ENCODE data around the gene MRAP2. TPM values are rescaled to one million over a fixed set of nuclear protein-coding genes. Genes with fewer than 3 reads are reported as not detected.
"Not testable (repeated sequence)": the region's sequence is repeated elsewhere in the genome, so short reads cannot be mapped to it uniquely, and the experiment has no call there.

The MRAP2 gene
- total RNA-seq, 1 experiment from 2014 or later = 1.4 TPM

- H3K4me1 ChIP-seq = no peaks in the 10 kb centered on the region
- Mint-ChIP-seq H3K4me3 (ENCODE audit: unreplicated experiment) (no peak overlapping the region), H3K36me3 (ENCODE audit: insufficient read depth, unreplicated experiment) (peaks cover 9% of the 10 kb centered on the region), H3K27ac (ENCODE audit: unreplicated experiment) (no peak overlapping the region), H3K4me1 (ENCODE audit: low read depth, unreplicated experiment) (no peaks in the 10 kb centered on the region), H3K9me3 (ENCODE audit: unreplicated experiment) (peaks cover 15% of the 10 kb centered on the region), H3K27me3 (ENCODE audit: insufficient read depth, unreplicated experiment) (no peaks in the 10 kb centered on the region)
- ChIA-PET CTCF (no interaction called here), POLR2A (no interaction called here)
- no TSS peak for BruUV-seq (replicated peaks)
- H3K36me3 ChIP-seq (ENCODE audit: control insufficient read depth, insufficient read depth, low read length) = no peaks in the 10 kb centered on the region
- intact Hi-C loops (cut with micrococcal nuclease; ENCODE audit: unreplicated experiment) = no loop called here
- no peaks in the 10 kb centered on the region for H3K27me3 ChIP-seq (replicated peaks; ENCODE audit: control insufficient read depth, insufficient read depth, low read length)
- H3K4me3 ChIP-seq (ENCODE audit: low read depth, low read length) = no peak overlapping the region
- peak; percentile 14 to 47 for DNase-seq
- no peak for TF ChIP-seq CTCF (IDR thresholded peaks at IDR 0.05; ENCODE audit: insufficient read depth in 1 of 2, low read depth in 1 of 2, low read length in 1 of 2, severe bottlenecking in 1 of 2, unreplicated experiment in 1 of 2)
- H3K9me3 ChIP-seq = no peaks in the 10 kb centered on the region
These were observed 84.6 kb downstream of the MRAP2 start for GRCh38 chr6:84118191-84118590.

- H3K27me3 Mint-ChIP-seq (ENCODE audit: insufficient read depth, unreplicated experiment) = no peaks in the 10 kb centered on the region
- ChIA-PET CTCF (no interaction called here), POLR2A (no interaction called here)
- peaks cover 9% of the 10 kb centered on the region for H3K36me3 Mint-ChIP-seq (ENCODE audit: insufficient read depth, unreplicated experiment)
- H3K36me3 ChIP-seq (ENCODE audit: control insufficient read depth, insufficient read depth, low read length) = no peaks in the 10 kb centered on the region
- no peak overlapping the region for H3K27ac Mint-ChIP-seq (ENCODE audit: unreplicated experiment)
- intact Hi-C loops (cut with micrococcal nuclease; ENCODE audit: unreplicated experiment) = no loop called here
- no peak overlapping the region for H3K4me3 Mint-ChIP-seq (ENCODE audit: unreplicated experiment)
- H3K9me3 Mint-ChIP-seq (ENCODE audit: unreplicated experiment) = peaks cover 15% of the 10 kb centered on the region
- H3K4me1 Mint-ChIP-seq (ENCODE audit: low read depth, unreplicated experiment) = no peaks in the 10 kb centered on the region
- no peak overlapping the region for H3K4me3 ChIP-seq (ENCODE audit: low read depth, low read length)
- no peaks in the 10 kb centered on the region for H3K9me3 ChIP-seq
- TF ChIP-seq CTCF (IDR thresholded peaks at IDR 0.05; ENCODE audit: insufficient read depth in 1 of 2, low read depth in 1 of 2, low read length in 1 of 2, severe bottlenecking in 1 of 2, unreplicated experiment in 1 of 2) = peak in 1 of 2 experiments; percentile 17
- no peak for DNase-seq
- H3K27me3 ChIP-seq (replicated peaks; ENCODE audit: control insufficient read depth, insufficient read depth, low read length) = no peaks in the 10 kb centered on the region
- H3K4me1 ChIP-seq = no peaks in the 10 kb centered on the region
- no TSS peak for BruUV-seq (replicated peaks)
These were observed 85.7 kb downstream of the MRAP2 start for GRCh38 chr6:84119277-84119676.

GRCh38 chr6:84123186-84123585, 89.6 kb downstream of the MRAP2 start:
- intact Hi-C loops (cut with micrococcal nuclease; ENCODE audit: unreplicated experiment) = no loop called here

GRCh38 chr6:84129588-84129987, 96.0 kb downstream of the MRAP2 start:
- H3K9me3 Mint-ChIP-seq (ENCODE audit: unreplicated experiment) = peaks cover 10% of the 10 kb centered on the region
- intact Hi-C loops (cut with micrococcal nuclease; ENCODE audit: unreplicated experiment); BruUV-seq (replicated peaks); H3K4me1 ChIP-seq; H3K9me3 ChIP-seq; H3K4me3 ChIP-seq (ENCODE audit: low read depth, low read length); DNase-seq; H3K27me3 ChIP-seq (replicated peaks; ENCODE audit: control insufficient read depth, insufficient read depth, low read length); H3K4me3 Mint-ChIP-seq (ENCODE audit: unreplicated experiment); POLR2A ChIA-PET; CTCF ChIA-PET; H3K36me3 ChIP-seq (ENCODE audit: control insufficient read depth, insufficient read depth, low read length); H3K36me3 Mint-ChIP-seq (ENCODE audit: insufficient read depth, unreplicated experiment); H3K4me1 Mint-ChIP-seq (ENCODE audit: low read depth, unreplicated experiment); H3K27me3 Mint-ChIP-seq (ENCODE audit: insufficient read depth, unreplicated experiment); H3K27ac Mint-ChIP-seq (ENCODE audit: unreplicated experiment): not testable (repeated sequence)

More at GRCh38 chr6:84123186-84123585, 89.6 kb downstream of the MRAP2 start:
- Mint-ChIP-seq H3K36me3 (ENCODE audit: insufficient read depth, unreplicated experiment) (peaks cover 5% of the 10 kb centered on the region), H3K9me3 (ENCODE audit: unreplicated experiment) (no peaks in the 10 kb centered on the region), H3K27ac (ENCODE audit: unreplicated experiment) (no peak overlapping the region), H3K4me3 (ENCODE audit: unreplicated experiment) (no peak overlapping the region), H3K4me1 (ENCODE audit: low read depth, unreplicated experiment) (no peaks in the 10 kb centered on the region), H3K27me3 (ENCODE audit: insufficient read depth, unreplicated experiment) (no peaks in the 10 kb centered on the region)
- no peaks in the 10 kb centered on the region for H3K36me3 ChIP-seq (ENCODE audit: control insufficient read depth, insufficient read depth, low read length)
- DNase-seq = no peak
- no peaks in the 10 kb centered on the region for H3K4me1 ChIP-seq
- H3K9me3 ChIP-seq = no peaks in the 10 kb centered on the region
- no peaks in the 10 kb centered on the region for H3K27me3 ChIP-seq (replicated peaks; ENCODE audit: control insufficient read depth, insufficient read depth, low read length)
- POLR2A ChIA-PET = no interaction called here
- no peak overlapping the region for H3K4me3 ChIP-seq (ENCODE audit: low read depth, low read length)
- TF ChIP-seq CTCF (IDR thresholded peaks at IDR 0.05; ENCODE audit: insufficient read depth in 1 of 2, low read depth in 1 of 2, low read length in 1 of 2, severe bottlenecking in 1 of 2, unreplicated experiment in 1 of 2) = no peak
- BruUV-seq (replicated peaks) = no TSS peak
- CTCF ChIA-PET = no interaction called here

GRCh38 chr6:84133385-84133784, 99.8 kb downstream of the MRAP2 start:
- H3K9me3 Mint-ChIP-seq (ENCODE audit: unreplicated experiment) = peaks cover 10% of the 10 kb centered on the region
- H3K4me3 Mint-ChIP-seq (ENCODE audit: unreplicated experiment); H3K4me1 Mint-ChIP-seq (ENCODE audit: low read depth, unreplicated experiment); H3K4me1 ChIP-seq; POLR2A ChIA-PET; H3K4me3 ChIP-seq (ENCODE audit: low read depth, low read length); H3K36me3 ChIP-seq (ENCODE audit: control insufficient read depth, insufficient read depth, low read length); H3K36me3 Mint-ChIP-seq (ENCODE audit: insufficient read depth, unreplicated experiment); H3K27ac Mint-ChIP-seq (ENCODE audit: unreplicated experiment); BruUV-seq (replicated peaks); H3K27me3 ChIP-seq (replicated peaks; ENCODE audit: control insufficient read depth, insufficient read depth, low read length); H3K27me3 Mint-ChIP-seq (ENCODE audit: insufficient read depth, unreplicated experiment); H3K9me3 ChIP-seq; CTCF ChIA-PET; DNase-seq; intact Hi-C loops (cut with micrococcal nuclease; ENCODE audit: unreplicated experiment): not testable (repeated sequence)

Measured in Caco-2 (cell line).